H1 (cell line): ENCODE results near the gene PRR35. TPM values are rescaled to one million over a fixed set of nuclear protein-coding genes. Genes with fewer than 3 reads are reported as not detected.

Experiments used
- ASH2L ChIP-seq: fragments of 200-600, 300-600 bp; sonication (generic); IDR thresholded peaks from one replicate; pipeline ENCODE4 v1.7.1; 2017; ENCODE audit warnings: low read length
- ATF2 ChIP-seq: IDR thresholded peaks from 2 replicates; pipeline ENCODE4 v1.6.1; 2012; ENCODE audit warnings: low read length, inconsistent platforms
- CBX5 ChIP-seq: fragments of 300-800, 300-1000 bp; sonication (generic); IDR thresholded peaks from 2 replicates; pipeline ENCODE4 v1.7.1; 2016; ENCODE audit warnings: antibody characterized with exemption, low read length, low read depth
- CBX8 ChIP-seq: fragments of 300-800, 300-1000 bp; sonication (generic); IDR thresholded peaks from 2 replicates; pipeline ENCODE4 v1.7.1; 2016; ENCODE audit warnings: low read depth, low read length, borderline replicate concordance
- CEBPB ChIP-seq: IDR thresholded peaks from 2 replicates; pipeline ENCODE4 v1.6.1; 2012; ENCODE audit warnings: low read depth, low read length
- CHD2 ChIP-seq: IDR thresholded peaks from 2 replicates; pipeline ENCODE4 v1.6.1; 2012; ENCODE audit warnings: low read length, improper control_type of control experiment
- CTBP2 ChIP-seq: IDR thresholded peaks from 2 replicates; pipeline ENCODE4 v1.7.0; 2011; ENCODE audit warnings: borderline replicate concordance, mild to moderate bottlenecking, moderate library complexity, mixed read lengths, low read length; ENCODE audit not compliant: insufficient read depth, insufficient read length
- CTCF ChIP-seq, 3 experiments: IDR thresholded peaks; 1 replicate in 2 of 3; 2 replicates in 1 of 3; pipeline versions ENCODE4 v1.5.1 to v1.6.1; 2011; ENCODE audit warnings: low read length in 3 of 3, mild to moderate bottlenecking in 3 of 3, inconsistent platforms in 2 of 3, low read depth in 1 of 3, moderate library complexity in 1 of 3; ENCODE audit not compliant: insufficient read depth in 1 of 3; ENCODE audit errors: control extremely low read depth in 1 of 3
- GABPA ChIP-seq: IDR thresholded peaks from 2 replicates; pipeline ENCODE4 v1.6.1; 2011; ENCODE audit warnings: mild to moderate bottlenecking, low read length, moderate library complexity, borderline replicate concordance; ENCODE audit not compliant: insufficient read depth
- GTF2F1 ChIP-seq: IDR thresholded peaks from 2 replicates; pipeline ENCODE4 v1.6.1; 2012; ENCODE audit warnings: low read depth, low read length, improper control_type of control experiment, borderline replicate concordance
- KDM1A ChIP-seq: fragments of 200-600, 300-600 bp; sonication (generic); IDR thresholded peaks from 2 replicates; pipeline ENCODE4 v1.7.1; 2016; ENCODE audit warnings: mild to moderate bottlenecking, low read length, borderline replicate concordance
- KDM5A ChIP-seq: fragments of 200-600 bp; IDR thresholded peaks from 2 replicates; pipeline ENCODE4 v1.7.1; 2012; ENCODE audit warnings: mild to moderate bottlenecking, low read length, inconsistent platforms, mixed read lengths
- MAX ChIP-seq: IDR thresholded peaks from 2 replicates; pipeline ENCODE4 v1.6.1; 2012; ENCODE audit warnings: inconsistent platforms
- NRF1 ChIP-seq: IDR thresholded peaks from 2 replicates; pipeline ENCODE4 v1.6.1; 2011; ENCODE audit warnings: mild to moderate bottlenecking, low read depth, low read length, improper control_type of control experiment
- POLR2A ChIP-seq, 2 experiments: IDR thresholded peaks; 1 replicate in 1 of 2; 2 replicates in 1 of 2; pipeline ENCODE4 v1.6.1; 2011; ENCODE audit warnings: low read depth in 2 of 2, low read length in 2 of 2, mild to moderate bottlenecking in 2 of 2; ENCODE audit errors: control extremely low read depth in 1 of 2
- RFX5 ChIP-seq: IDR thresholded peaks from 2 replicates; pipeline ENCODE4 v1.6.1; 2011; ENCODE audit warnings: low read depth, low read length, improper control_type of control experiment, borderline replicate concordance
- RXRA ChIP-seq: IDR thresholded peaks from 2 replicates; pipeline ENCODE4 v1.6.1; 2011; ENCODE audit warnings: low read depth, mild to moderate bottlenecking, low read length, moderate library complexity; ENCODE audit not compliant: insufficient read depth
- SIN3A ChIP-seq, 2 experiments: IDR thresholded peaks in 1 of 2; conservative IDR thresholded peaks in 1 of 2; 2 replicates each; pipeline ENCODE4 v1.6.1; 2011 to 2012; ENCODE audit warnings: low read length in 2 of 2, improper control_type of control experiment in 1 of 2, low read depth in 1 of 2, mild to moderate bottlenecking in 1 of 2
- SP4 ChIP-seq: IDR thresholded peaks from 2 replicates; pipeline ENCODE4 v1.6.1; 2012; ENCODE audit warnings: low read length, inconsistent platforms
- YY1 ChIP-seq: IDR thresholded peaks from 2 replicates; pipeline ENCODE4 v1.6.1; 2011; ENCODE audit warnings: low read depth, mild to moderate bottlenecking, low read length
- polyA plus RNA-seq, 7 experiments: library from polyadenylated mRNA; depleted of rRNA in 3 of 7; stranded (reverse) in 5 of 7; unstranded in 2 of 7; fragments of >200 nt in 5 of 7; fragments of 200-250 nt in 2 of 7; gene quantifications; 1 replicate in 5 of 7; 2 replicates in 1 of 7; 4 replicates in 1 of 7; pipeline versions ENCODE4 v1.2.1 to v1.2.3, GENCODE V29; 2011 to 2013; ENCODE audit warnings: missing spikeins in 2 of 7, mixed read lengths in 2 of 7
- total RNA-seq: library from RNA; stranded (reverse); fragmentation: NEBNext Ultra II Directional; extraction: Animal tissue kit (Norgen Biotek cat#: 25700); gene quantifications from 2 replicates; pipeline ENCODE4 v1.2.1, GENCODE V29; 2021

The PRR35 gene
- total and polyA plus RNA-seq, 2 of the 8 experiments (the other 6 are each of a cell fraction or from before 2014, with no cell fraction given) = 0.38 to 0.50 TPM

DNA sequence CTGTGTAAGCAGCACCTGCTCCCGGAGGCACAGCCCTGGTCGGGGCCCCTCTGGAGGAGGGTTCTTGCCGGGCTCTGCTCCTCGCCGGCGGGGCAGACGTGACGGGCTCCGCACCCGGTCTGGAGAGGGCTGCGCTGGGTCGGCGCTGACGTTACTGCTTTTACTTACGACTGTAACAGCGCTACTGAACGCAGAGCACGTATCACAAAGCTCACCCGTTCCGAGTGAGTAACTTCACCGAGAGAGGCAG, 28.4 kb downstream of the PRR35 start (continued):
- no peak for TF ChIP-seq CTCF (IDR thresholded peaks at IDR 0.05; ENCODE audit: control extremely low read depth in 1 of 3, insufficient read depth in 1 of 3, low read depth in 1 of 3, low read length in 3 of 3)
- TF ChIP-seq KDM1A = no peak
- no peak for TF ChIP-seq YY1
- TF ChIP-seq KDM5A = no peak
- TF ChIP-seq RXRA = no peak
- no peak for TF ChIP-seq MAX
- TF ChIP-seq ASH2L = no peak
- no peak for TF ChIP-seq CHD2
- TF ChIP-seq RFX5 = no peak
- TF ChIP-seq CBX5 = no peak
- no peak for TF ChIP-seq CBX8
- TF ChIP-seq NRF1 = no peak
- TF ChIP-seq CTBP2 = no peak
- no peak for TF ChIP-seq CEBPB
- no peak for TF ChIP-seq SP4
- TF ChIP-seq ATF2 = no peak
- no peak for TF ChIP-seq GTF2F1
- TF ChIP-seq SIN3A (conservative IDR thresholded peaks at IDR 0.05 in 1 of 2, IDR thresholded peaks at IDR 0.05 in 1 of 2; ENCODE audit: low read depth in 1 of 2, low read length in 2 of 2) = peak; percentile 19 to 57; a peak in 1 of 4 replicates
- TF ChIP-seq POLR2A (IDR thresholded peaks at IDR 0.05; ENCODE audit: control extremely low read depth in 1 of 2, low read depth in 2 of 2, low read length in 2 of 2) = peak in 1 of 2 experiments; percentile 56; a peak in 2 of 3 replicates
- TF ChIP-seq GABPA = no peak
